K562 (cell line): Measurements from ENCODE around the gene CUL4B. TPM values are rescaled to one million over a fixed set of nuclear protein-coding genes. Genes with fewer than 3 reads are reported as not detected.
A peak's percentile ranks its signal among the peaks of the same experiment; 100 is the strongest.

Experiments used
- ARNT ChIP-seq, 2 experiments: fragments of 450-650 bp; IDR thresholded peaks; 2 replicates each; pipeline ENCODE4 v1.6.1; 2016; ENCODE audit warnings: mild to moderate bottlenecking in 1 of 2
- ATF3 ChIP-seq, 2 experiments: fragments of 450-650 bp in 1 of 2; sonication (generic) in 1 of 2; formaldehyde crosslinking in 1 of 2; IDR thresholded peaks in 1 of 2; conservative IDR thresholded peaks in 1 of 2; 2 replicates each; pipeline versions ENCODE4 v1.6.1 to v1.8.1; 2016 to 2023; ENCODE audit warnings: mild to moderate bottlenecking in 2 of 2, moderate library complexity in 2 of 2, inconsistent platforms in 1 of 2, missing genetic modification reagents in 1 of 2
- E2F8 ChIP-seq: fragments of 450-650 bp; IDR thresholded peaks from 2 replicates; pipeline ENCODE4 v1.7.1; 2018; ENCODE audit warnings: mild to moderate bottlenecking, low read depth; ENCODE audit not compliant: partially characterized antibody
- EP400 ChIP-seq: fragments of 450-650 bp; IDR thresholded peaks from 2 replicates; pipeline ENCODE4 v1.6.1; 2017; ENCODE audit warnings: antibody characterized with exemption, mild to moderate bottlenecking, moderate library complexity
- EWSR1 ChIP-seq: fragments of 450-650 bp; IDR thresholded peaks from 2 replicates; pipeline ENCODE4 v1.6.1; 2018; ENCODE audit warnings: borderline replicate concordance, mild to moderate bottlenecking, low read depth, moderate library complexity; ENCODE audit not compliant: partially characterized antibody
- FOXJ3 ChIP-seq: sonication (generic); formaldehyde crosslinking; IDR thresholded peaks from 2 replicates; pipeline ENCODE4 v1.4.0; 2020; ENCODE audit warnings: mild to moderate bottlenecking, missing genetic modification reagents
- HLTF ChIP-seq: fragments of 450-650 bp; IDR thresholded peaks from 2 replicates; pipeline ENCODE4 v1.6.1; 2016
- IRF2 ChIP-seq: sonication (generic); formaldehyde crosslinking; IDR thresholded peaks from 2 replicates; pipeline ENCODE4 v1.8.1; 2022; ENCODE audit warnings: mild to moderate bottlenecking, missing genetic modification reagents
- KDM1A ChIP-seq, 2 experiments: fragments of 450-650 bp; IDR thresholded peaks; 2 replicates each; pipeline ENCODE4 v1.6.1; 2016; ENCODE audit warnings: mild to moderate bottlenecking in 2 of 2
- MAFG ChIP-seq: fragments of 450-650 bp; conservative IDR thresholded peaks from 2 replicates; pipeline ENCODE4 v1.6.1; 2016; ENCODE audit warnings: missing genetic modification characterization, missing compliant biosample characterization
- MTA3 ChIP-seq: fragments of 450-650 bp; formaldehyde crosslinking; IDR thresholded peaks from 2 replicates; pipeline ENCODE4 v1.6.1; 2017; ENCODE audit warnings: mild to moderate bottlenecking, borderline replicate concordance
- NFRKB ChIP-seq: fragments of 450-650 bp; IDR thresholded peaks from 2 replicates; pipeline ENCODE4 v1.6.1; 2016; ENCODE audit warnings: low read depth
- PRPF4 ChIP-seq: fragments of 200-400 bp; formaldehyde crosslinking; IDR thresholded peaks from one replicate; pipeline ENCODE4 v1.6.1; 2017; ENCODE audit warnings: low read length, low read depth, mild to moderate bottlenecking; ENCODE audit not compliant: insufficient read depth, poor library complexity, severe bottlenecking
- RHOXF2B ChIP-seq: fragments of 250-450 bp; sonication (Bioruptor Pico); conservative IDR thresholded peaks from 2 replicates; pipeline ENCODE4 v1.5.1; 2021
- TCF7 ChIP-seq: sonication (generic); IDR thresholded peaks from 2 replicates; pipeline ENCODE4 v1.6.1; 2016; ENCODE audit warnings: antibody characterized with exemption, borderline replicate concordance
- ZNF407 ChIP-seq: fragments of 450-650 bp; IDR thresholded peaks from 2 replicates; pipeline ENCODE4 v1.6.1; 2016; ENCODE audit warnings: low read depth
- polyA plus RNA-seq, 8 experiments: library from polyadenylated mRNA; depleted of rRNA in 4 of 8; stranded (reverse) in 5 of 8; unstranded in 3 of 8; fragments of >200 nt; fragmentation: Nextera tagmentation in 2 of 8; fragmentation: Illumina TruSeq in 1 of 8; extraction: Ambion mirVana in 2 of 8; extraction: Trizol in 1 of 8; gene quantifications; 2 replicates each; pipeline versions ENCODE4 v1.2.1 to v1.2.3, GENCODE V29; 2011 to 2014; ENCODE audit warnings: inconsistent platforms in 1 of 8, missing spikeins in 1 of 8
- total RNA-seq, 7 experiments: library from RNA; depleted of rRNA in 6 of 7; stranded (reverse); fragments of >200 nt in 6 of 7; fragmentation: Illumina TruSeq in 2 of 7; extraction: Trizol in 2 of 7; gene quantifications; 2 replicates each; pipeline versions ENCODE4 v1.2.1 to v1.2.3, GENCODE V29; 2011 to 2021; ENCODE audit warnings: low replicate concordance in 1 of 7

The CUL4B gene
- total and polyA plus RNA-seq, 9 of the 15 experiments (the other 6 are each of a cell fraction or from before 2014, with no cell fraction given), result 15.0 to 41.7 (median 37.5) TPM

GRCh38 chrX:120603707-120604360, 43.1 kb upstream of the CUL4B start, which contains the start of gene MCTS1 (continued):
- TF ChIP-seq TCF7 (no peak), IRF2 (CRISPR knock-in tag) (no peak), NFRKB (peak; percentile 54; the same call in 1 of the 2 replicates), MTA3 (peak; percentile 98), ZNF407 (peak; percentile 95), PRPF4 (no peak), HLTF (no peak), EWSR1 (no peak), MAFG (no peak), FOXJ3 (CRISPR knock-in tag) (no peak), KDM1A (IDR thresholded peaks at IDR 0.05) (peak; percentile 67 to 68; a peak in 3 of 4 replicates), ARNT (IDR thresholded peaks at IDR 0.05) (peak; percentile 47 to 52; a peak in 2 of 4 replicates), EP400 (peak; percentile 94), E2F8 (peak; percentile 67), RHOXF2B (CRISPR knock-in tag) (no peak), ATF3 (IDR thresholded peaks at IDR 0.05) (peak; percentile 65; the same call in 1 of the 2 replicates), ATF3 (CRISPR knock-in tag; conservative IDR thresholded peaks at IDR 0.05) (no peak)
